GM18517 (cell line): Measurements from ENCODE around the gene AKT3.

Source experiments
- ATAC-seq: cut with Tn5 transposase; IDR thresholded peaks from one replicate; pipeline ENCODE4 v1.9.1; 2021; ENCODE audit warnings: mild to moderate bottlenecking, moderate library complexity; ENCODE audit not compliant: unreplicated experiment

The AKT3 gene

DNA sequence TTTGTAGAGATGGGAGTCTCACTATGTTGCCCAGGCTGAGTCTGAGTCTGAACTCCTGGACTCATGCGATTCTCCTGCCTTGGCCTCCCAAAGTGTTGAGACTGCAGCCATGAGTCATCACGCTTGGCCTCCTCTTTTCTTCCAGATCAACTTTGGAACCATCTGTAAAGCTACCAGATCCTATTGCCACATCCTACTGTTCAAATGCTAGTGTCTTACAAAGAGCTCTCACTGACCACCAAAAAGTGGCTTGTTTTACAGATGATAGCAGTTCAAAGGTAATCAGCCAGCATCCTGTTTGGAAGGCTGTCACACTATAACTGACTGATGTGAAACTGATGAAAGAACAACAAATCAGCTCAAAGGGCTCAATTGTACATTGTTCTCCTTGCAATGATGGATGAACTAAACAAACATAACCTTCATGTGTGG, 221.6 kb downstream of the AKT3 start:
- ATAC-seq: no peak

- ATAC-seq: no peak
Observed at GRCh38 chr1:243623841-243624240, 226.2 kb downstream of the AKT3 start.

- ATAC-seq: no peak
Observed at GRCh38 chr1:243621973-243622372, 228.1 kb downstream of the AKT3 start.

DNA sequence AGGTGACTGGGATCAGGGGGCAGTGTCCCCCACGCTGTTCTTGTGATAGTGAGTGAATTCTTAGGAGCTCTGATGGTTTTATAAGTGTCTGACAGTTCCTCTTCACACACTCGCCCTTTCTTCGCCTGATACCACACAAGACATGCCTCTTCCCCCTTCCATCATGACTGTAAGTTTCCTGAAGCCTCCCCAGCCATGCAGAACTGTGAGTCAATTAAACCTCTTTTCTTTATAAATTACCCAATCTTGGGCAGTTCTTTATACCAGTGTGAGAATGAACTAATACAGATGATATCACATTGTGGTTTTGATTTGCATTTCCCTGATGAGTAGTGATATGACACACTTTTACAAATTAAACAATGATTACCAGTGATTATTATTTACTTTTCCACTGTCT, 229.9 kb downstream of the AKT3 start:
- no peak for ATAC-seq

DNA sequence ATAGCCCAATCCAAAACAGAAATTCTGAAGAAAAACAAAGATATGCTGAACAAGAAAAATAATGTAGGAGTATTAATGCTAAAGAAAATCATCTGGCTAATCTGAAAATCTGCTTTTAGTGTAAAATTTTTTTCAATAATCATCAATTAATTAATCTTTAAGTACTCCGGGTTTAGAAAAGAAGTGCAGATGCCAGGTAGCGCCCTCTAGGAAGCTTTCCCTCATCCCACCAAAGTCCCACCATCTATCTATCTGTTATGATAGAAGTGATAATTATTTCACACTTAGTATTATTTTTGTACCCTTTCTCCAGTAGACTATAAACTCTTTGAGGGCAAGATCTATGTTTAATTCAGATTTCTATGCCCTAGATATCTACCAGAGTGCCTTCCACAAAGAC, 240.3 kb downstream of the AKT3 start:
- ATAC-seq: no peak

GRCh38 chr1:243605604-243606003, 244.4 kb downstream of the AKT3 start:
- ATAC-seq: no peak

DNA sequence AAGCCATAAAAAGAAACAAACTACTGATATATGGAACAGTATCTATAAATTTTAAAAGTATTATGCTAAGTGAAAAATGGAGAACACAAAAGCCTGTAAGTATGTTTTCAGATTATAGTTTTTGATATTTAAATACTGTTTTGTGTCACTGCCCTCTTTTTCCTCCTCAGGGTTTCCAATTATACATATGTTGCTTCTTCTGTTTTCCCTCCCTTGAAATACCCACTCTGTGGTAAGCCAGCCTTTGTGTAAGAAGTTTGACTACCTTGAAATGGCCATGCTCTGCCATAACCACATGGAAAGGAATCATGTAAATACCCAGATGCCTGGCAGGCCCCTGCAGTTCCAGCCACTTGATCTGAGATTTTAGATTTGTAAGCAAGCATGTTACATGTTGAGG, 248.3 kb downstream of the AKT3 start:
- ATAC-seq: no peak

GRCh38 chr1:243598433-243598832, 251.6 kb downstream of the AKT3 start:
- ATAC-seq: peak; percentile 33

GRCh38 chr1:243597383-243597782, 252.7 kb downstream of the AKT3 start:
- no peak for ATAC-seq

- peak; percentile 99 for ATAC-seq
Observed at GRCh38 chr1:243596431-243597062, 253.5 kb downstream of the AKT3 start.

DNA sequence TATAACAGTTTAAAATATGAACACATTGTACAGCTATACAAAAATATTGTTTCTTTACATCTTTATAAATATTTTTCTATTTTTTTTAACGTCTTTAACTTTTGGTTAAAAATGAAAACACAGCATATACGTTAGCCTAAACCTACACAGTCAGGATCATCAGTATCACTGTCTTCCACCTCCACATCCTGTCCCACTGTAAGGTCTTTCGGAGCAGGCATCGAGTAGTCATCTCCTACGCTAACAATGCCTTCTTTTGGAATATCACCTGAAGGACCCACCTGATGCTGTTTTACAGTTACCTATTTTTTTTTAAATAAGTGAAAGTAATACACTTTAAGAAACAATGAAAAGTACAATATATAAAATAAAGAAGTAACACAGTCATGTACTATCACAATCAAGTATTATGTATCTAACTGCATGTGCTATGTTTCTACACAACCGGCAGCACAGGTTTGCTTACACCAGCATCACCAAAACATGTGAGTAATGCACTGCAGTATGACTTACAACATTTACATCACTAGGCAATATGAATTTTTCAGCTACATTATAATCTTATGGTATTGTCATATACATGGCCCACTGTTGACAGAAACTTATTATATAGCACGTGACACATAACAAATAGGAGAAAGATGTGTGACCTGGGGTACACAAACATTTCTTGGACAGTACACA, 254.4 kb downstream of the AKT3 start:
- peak; percentile 7 for ATAC-seq

DNA sequence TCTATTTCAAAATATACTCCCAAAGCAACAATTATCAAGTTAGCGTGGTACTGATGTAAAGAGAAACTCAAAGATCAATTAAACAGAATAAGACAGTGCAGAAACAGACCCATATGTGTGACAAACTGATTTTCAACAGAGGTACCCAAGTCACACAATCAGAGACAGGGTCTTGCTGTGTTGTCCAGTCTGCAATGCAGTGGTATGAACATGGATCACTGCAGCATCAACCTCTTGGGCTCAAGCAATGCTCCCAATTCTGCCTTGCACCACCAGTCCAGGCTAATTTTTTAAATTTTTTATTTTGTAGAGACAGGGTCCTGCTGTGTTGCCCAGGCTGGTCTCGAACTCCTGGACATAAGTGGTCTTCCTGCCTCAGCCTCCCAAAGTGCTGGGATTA, 255.6 kb downstream of the AKT3 start:
- ATAC-seq: no peak

- ATAC-seq: peak; percentile 91
Observed at GRCh38 chr1:243589286-243589685, 260.8 kb downstream of the AKT3 start.

GRCh38 chr1:243587823-243588560, 262.1 kb downstream of the AKT3 start:
- peak; percentile 93 for ATAC-seq

DNA sequence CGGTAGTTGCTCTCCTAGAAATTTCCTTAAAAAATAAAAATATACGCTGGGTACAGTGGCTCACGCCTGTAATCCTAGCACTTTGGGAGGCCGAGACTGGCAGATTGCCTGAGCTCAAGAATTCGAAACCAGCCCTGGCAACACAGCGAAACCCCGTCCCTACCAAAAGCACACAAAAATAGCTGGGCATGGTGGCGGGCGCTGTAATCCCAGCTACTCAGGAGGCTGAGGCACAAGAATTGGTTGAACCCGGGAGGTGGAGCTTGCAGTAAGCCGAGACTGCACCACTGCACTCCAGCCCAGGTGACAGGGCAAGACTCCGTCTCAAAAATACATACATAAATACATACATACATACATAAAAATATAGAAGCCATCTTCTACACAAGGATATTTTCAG, 262.8 kb downstream of the AKT3 start:
- ATAC-seq: no peak

- ATAC-seq: no peak
Observed at GRCh38 chr1:243585982-243586381, 264.1 kb downstream of the AKT3 start.

DNA sequence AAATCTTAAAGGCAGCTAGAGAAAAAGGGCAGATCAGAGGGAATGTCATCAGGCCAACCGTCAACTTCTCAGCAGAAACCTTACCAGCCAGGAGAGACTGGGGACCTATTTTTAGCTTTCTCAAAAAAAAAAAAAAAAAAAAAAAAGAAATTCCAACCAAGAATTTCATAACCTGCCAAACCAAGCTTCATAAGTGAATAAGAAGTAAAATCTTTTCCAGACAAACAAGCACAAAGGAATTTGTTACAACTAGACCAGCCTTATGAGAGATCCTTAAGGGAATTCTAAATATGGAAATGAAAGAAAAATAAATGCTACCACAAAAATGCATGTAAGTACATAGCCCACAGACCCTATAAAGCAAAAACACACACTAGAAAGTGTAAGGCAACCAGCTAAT, 267.7 kb downstream of the AKT3 start:
- ATAC-seq: no peak

- no peak for ATAC-seq
Observed at GRCh38 chr1:243580984-243581383, 269.1 kb downstream of the AKT3 start.

DNA sequence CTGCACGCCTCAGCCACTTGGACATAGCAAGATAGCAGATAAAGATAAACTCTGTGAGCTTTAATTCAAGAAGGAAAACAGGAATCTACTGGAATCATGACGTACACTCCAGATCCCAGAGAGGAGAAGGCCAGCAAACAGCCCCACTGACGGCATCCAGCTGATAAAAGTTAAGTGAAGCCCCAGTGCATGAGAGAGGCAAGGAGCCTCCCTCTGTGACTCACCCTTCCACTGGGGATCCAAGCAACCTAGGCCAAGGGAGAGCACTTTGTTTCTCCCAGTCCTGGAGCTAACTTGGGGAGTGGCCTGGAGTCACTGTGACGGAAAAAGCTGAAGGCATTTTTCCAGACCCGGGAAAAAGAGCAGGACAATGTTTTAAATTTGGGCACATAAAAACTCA, 270.0 kb downstream of the AKT3 start:
- ATAC-seq: no peak

- no peak for ATAC-seq
Observed at GRCh38 chr1:243575070-243575469, 275.0 kb downstream of the AKT3 start.

GRCh38 chr1:243572940-243573339, 277.1 kb downstream of the AKT3 start:
- no peak for ATAC-seq

DNA sequence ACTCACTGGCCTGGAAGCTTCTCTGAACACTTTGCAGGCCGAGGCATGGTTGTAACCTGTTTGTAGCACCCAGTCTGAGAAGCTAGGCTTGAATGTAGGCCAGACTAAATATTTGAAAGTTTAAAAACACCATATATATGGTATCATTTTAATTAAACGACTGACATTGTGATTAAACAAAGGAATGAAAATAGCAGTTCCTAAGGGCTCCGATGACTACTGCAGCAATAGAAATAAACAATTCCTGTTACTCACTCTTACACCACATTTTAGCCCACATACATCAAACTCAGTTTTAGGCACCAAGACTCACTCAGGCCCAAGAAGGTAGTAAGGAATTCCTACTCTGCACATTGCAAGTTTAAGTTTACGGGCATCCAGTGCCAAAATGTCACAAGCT, 281.2 kb downstream of the AKT3 start:
- no peak for ATAC-seq
